ENCODE results near the gene TCEAL3.
"Not testable (repeated sequence)": the region's sequence is repeated elsewhere in the genome, so short reads cannot be mapped to it uniquely, and the experiment has no call there.

TCEAL3 gene

DNA sequence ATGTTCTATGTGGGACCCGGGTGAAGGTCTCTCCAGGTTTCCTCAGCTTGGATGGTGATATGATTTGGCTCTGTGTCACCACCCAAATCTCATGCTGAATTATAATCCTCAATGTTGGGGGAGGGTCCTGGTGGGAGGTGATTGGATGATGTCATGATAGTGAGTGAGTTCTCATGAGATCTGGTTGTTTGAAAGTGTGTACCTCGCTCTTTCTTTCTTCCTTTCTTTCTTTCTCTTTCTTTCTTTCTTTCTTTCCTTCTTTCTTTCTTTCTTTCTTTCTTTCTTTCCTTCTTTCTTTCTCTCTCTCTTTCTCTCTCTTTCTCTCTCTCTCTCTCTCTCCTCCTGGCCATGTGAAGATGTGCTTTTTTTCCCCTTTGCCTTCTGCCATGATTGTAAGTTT is 51.7 kb downstream of the TCEAL3 start:
- not testable (repeated sequence) for DNase-seq
